Hematopoietic multipotent progenitor cell treated with erythropoietin and hydrocortisone succinate and interleukin-3 and kit ligand, for 6 days (in vitro differentiated cells): Measurements from ENCODE around the gene ATIC.

Source experiments
- DNase-seq: peaks from one replicate; pipeline ENCODE4 v3.0.0-alpha.2; 2015

Gene ATIC

GRCh38 chr2:215361876-215362561 lies 50.2 kb downstream of the ATIC start:
- DNase-seq = no peak

GRCh38 chr2:215362562-215362904 lies 50.7 kb downstream of the ATIC start:
- no peak for DNase-seq

DNA sequence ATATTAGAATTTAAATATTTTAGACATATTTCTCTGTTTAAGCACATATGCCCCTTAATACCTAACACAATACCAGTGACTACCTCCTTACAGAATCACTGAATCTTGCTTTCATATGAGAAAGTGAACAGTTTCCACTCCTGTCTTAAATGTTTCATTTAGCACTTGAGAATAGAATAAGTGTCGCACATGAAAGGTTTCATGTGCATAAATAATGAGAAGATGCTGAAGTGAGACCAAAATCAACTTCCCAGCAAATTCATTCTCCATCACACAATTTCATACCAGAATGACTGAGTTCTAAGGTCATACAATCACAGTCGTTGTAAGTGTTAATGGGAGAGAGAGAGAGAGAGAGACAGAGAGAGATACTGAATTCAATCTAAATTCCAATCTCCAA lies 51.2 kb downstream of the ATIC start:
- DNase-seq = no peak

DNA sequence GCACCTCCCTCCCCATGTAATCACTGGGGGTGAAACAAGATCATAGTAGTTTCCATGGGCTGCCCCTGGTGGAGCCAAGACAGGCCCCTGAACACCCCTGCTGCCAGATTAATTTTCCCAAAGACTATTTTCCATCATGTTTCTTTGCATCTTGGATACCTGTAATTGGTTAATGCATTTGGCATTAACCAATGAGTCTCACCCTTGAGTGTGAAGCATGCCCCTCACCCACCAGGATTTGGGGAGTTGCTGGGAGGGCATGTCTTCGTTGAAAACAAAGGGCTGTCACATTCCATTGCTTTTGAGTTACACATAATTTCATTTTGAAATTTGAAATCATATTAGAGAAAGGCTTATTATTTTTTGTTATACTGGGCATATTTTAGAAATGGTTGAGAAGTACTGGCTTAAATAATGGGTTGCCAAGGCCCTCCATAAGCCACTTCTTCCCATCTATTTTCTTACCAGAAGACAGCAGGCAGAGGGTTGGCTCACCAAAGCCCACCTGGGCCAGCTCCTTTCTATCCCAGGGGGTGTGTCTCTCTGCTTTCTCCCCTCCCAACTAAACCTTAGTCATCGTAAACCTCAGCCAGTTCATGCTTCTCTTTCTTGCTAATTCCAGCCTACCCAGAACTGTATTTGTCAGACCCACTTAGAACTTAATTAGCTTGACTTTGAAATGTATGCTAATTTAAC lies 51.8 kb downstream of the ATIC start:
- no peak for DNase-seq

GRCh38 chr2:215364157-215365155 lies 52.6 kb downstream of the ATIC start:
- DNase-seq = no peak

GRCh38 chr2:215365184-215365658 lies 53.4 kb downstream of the ATIC start:
- DNase-seq = no peak

GRCh38 chr2:215366440-215367032 lies 54.7 kb downstream of the ATIC start:
- DNase-seq = no peak

DNA sequence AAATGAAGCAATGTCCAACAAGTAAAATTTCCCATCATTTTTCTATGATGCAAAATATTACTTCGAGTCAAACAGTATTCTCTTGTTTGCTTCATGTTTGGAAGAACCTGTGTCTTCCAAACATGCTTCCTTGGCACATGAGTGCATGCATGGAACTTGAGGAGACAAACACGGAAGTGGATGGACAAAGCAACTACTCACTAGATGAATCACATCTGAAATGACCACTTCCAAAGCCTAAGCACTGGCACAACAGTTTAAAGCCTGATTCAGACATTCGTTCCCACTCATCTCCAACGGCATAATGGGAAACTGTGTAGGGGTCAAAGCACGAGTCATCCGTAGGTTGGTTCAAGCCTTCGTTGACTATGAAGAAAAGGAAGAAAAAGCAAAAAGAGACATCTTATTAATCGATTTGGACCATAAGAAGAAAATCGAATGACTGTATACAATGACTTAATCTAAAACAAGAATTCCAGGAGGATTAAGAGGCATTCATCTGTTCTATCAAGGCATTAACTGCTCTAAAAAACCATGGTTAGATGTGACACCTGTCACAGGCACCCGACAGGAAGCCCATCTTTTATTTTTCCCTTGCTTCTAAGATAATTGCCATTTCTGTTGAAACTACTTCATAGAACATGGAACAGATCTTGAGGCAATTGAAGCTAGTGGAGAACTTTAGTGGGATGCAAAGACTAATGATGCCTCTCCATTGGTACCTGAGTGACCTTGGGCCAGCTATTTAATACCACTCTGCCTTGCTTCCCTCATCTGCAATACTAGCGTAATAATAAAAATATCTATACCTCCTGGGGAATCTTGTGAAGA lies 56.0 kb downstream of the ATIC start:
- no peak for DNase-seq

- DNase-seq = no peak
These were observed 56.6 kb downstream of the ATIC start for GRCh38 chr2:215368493-215368809.

DNA sequence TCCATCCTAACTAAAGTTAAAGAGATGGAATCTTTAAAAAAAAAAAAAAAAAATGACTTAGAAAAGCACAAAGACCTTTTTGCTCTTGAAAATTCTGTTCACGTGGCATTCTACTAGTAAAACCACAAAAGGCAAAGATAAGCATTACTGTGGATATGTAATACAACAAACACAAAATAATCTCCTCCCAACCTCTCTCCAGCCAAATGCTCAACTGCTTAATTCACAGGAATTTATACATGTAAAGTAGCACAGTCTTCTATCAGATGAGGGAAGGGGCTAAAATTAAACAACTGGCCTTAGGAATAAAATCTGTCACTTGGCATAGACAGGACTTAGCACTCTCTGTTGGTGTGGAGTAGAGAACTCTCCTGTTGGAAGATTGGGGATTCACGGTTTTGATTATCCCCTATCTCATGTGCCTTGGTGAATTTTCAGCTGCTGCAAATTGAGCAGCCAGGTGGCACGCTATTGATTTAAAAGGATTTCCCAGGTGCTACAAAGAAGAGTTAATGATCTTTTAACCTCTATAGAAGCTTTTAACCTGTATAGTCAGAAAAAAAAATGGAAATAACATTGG lies 57.4 kb downstream of the ATIC start:
- DNase-seq = peak; percentile 55

DNA sequence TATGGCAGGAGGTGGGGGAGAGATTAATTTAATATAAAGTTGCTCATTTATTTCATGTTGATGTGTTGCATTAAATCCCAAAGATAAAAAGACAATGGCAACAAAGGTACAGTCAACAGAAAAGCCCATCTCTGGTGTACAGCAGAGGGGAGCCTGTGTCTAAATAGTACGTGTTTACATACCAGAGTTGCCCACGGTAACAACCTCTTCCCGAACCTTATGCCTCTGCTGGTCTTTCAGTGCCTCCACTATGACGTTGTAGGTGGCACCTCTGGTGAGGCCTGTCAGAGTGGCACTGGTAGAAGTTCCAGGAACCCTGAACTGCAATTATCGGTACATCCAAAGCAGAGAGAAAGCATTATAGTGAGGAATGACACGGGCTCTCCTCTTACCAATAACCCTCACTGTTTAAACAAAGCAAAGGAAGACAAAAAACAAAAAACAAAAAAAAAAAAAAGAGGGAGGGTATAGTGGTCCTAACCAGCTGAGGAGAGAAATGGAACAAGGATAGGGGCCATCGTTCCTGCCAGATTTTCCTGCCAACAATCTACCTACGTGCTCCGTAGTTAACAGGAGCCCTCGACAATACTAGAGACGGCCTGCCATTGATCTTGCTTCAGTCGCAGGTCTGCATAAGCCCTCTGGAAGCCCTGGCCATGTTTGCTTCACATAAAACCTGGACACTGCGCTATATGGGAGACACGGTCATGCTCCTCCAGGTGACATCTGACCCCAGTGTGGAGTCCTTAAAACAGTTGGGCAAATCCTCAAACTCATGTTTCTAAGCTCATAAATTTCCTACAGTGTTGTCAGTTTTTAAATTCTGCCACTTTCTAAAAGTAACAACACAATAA lies 58.5 kb downstream of the ATIC start:
- DNase-seq = no peak

DNA sequence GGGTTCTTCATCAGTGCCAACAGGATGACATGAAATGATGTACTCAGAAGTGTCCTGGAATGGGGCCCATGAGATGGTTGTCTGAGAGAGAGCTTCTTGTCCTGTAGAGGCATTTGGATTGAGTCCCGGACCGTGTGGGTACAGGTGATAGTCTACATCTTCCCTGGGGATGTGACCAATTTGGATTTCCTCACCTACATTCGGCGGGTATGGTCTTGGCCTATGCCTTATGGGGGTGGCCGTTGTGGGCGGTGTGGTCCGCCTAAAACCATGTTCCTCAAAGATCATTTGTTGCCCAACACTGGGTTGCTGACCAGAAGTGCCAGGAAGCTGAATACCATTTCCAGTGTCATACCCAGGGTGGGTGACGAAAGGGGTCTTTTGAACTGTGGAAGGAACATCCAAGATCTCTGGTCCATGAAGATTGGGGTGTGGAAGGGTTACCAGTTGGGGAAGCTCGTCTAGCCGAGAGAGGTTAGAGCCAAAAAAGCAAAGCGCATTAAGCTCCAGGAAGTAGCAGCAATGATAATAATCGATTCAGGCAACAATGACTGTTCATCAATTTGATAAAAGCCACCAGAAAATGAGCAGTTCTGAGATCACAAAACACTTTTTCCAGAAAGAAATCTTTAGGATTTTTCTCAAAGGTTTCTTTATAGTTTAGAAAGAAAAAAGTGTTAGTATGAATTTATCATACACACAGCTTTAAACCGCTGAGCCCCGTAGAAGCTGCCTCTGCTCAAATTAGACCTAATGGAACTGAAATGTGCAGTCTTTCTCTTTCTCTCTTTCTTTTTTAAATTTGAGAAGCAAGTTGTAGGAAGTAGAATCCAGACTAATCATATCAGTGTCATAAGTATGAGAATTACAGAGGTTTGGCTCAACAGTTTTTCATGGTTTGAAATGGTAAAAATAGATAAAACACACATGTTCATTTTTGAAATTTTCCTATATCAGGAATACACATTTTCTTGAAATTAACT lies 60.3 kb downstream of the ATIC start:
- no peak for DNase-seq

- no peak for DNase-seq
These were observed 61.2 kb downstream of the ATIC start for GRCh38 chr2:215372968-215373649.

DNA sequence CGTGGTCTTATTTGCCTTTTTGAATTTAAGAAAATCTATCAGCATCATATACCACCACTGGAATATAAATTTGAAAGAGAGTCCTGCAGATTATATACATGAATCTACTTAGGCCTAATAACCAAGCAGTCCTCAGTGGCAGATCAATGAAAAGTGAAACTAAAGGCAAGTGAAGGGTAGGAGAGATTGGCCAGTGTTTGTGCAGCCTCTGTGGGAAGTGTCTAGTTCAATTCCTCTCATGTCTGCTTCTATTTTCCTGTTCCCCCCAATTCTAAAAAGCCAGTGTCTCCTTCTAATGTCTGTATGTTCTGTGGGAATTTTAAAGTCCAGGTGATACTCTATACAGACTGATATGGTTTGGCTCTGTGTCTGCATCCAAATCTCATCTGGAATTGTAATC lies 62.1 kb downstream of the ATIC start:
- DNase-seq = no peak

- DNase-seq = no peak
These were observed 63.0 kb downstream of the ATIC start for GRCh38 chr2:215374642-215375466.

- DNase-seq = no peak
These were observed 63.6 kb downstream of the ATIC start for GRCh38 chr2:215375467-215375830.

GRCh38 chr2:215376103-215376780 lies 64.4 kb downstream of the ATIC start:
- no peak for DNase-seq

GRCh38 chr2:215377283-215377682 lies 65.4 kb downstream of the ATIC start:
- no peak for DNase-seq
